ENCODE results near the gene DIS3L2. TPM values are rescaled to one million over a fixed set of nuclear protein-coding genes. Genes with fewer than 3 reads are reported as not detected.

Gene DIS3L2
- total and polyA plus RNA-seq, 4 donors = 10.6 to 40.0 (median 21.8) TPM

DNA sequence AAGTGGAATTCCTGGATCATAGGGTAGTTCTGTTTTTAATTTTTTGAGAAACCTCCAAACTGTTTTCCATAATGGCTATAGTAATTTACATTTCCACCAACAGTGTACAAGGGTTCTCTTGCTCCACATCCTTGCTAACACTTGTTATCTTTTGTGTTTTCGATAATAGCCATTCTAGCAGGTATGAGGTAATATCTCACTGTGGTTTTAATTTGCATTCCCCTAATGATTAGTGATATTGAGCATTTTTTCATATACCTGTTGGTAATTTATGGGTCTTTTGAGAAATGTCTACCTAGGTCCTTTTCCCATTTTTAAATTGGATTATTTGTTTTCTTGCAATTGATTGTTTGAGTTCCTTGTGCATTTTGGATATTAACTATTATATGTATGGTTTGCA is 39.6 kb downstream of the DIS3L2 start:
- Histone ChIP-seq H3K27ac (ENCODE audit: low read depth in 1 of 2, low read length in 2 of 2) (no peak overlapping the region), H3K4me1 (ENCODE audit: control insufficient read depth in 1 of 2, insufficient read depth in 2 of 2, low read length in 2 of 2) (peaks cover 1 to 3% of the 10 kb centered on the region in 2 donors), H3K36me3 (ENCODE audit: control insufficient read depth in 1 of 2, insufficient read depth in 2 of 2, low read length in 1 of 2) (no peaks in the 10 kb centered on the region), H3K27me3 (ENCODE audit: control insufficient read depth in 1 of 2, insufficient read depth in 2 of 2, low read length in 1 of 2) (no peaks in the 10 kb centered on the region), H3K9me3 (ENCODE audit: control insufficient read depth, low read length) (no peaks in the 10 kb centered on the region), H3K4me3 (ENCODE audit: low read length in 2 of 2) (no peak overlapping the region)
- WGBS, 2 donors = 94 to 97% methylated on average over 1 of the region's 1 CpG
- ATAC-seq (ENCODE audit: low FRiP score) (no peak), DNase-seq (no peak)
- intact Hi-C loops (cut with DNase I) = no loop called here

DNA sequence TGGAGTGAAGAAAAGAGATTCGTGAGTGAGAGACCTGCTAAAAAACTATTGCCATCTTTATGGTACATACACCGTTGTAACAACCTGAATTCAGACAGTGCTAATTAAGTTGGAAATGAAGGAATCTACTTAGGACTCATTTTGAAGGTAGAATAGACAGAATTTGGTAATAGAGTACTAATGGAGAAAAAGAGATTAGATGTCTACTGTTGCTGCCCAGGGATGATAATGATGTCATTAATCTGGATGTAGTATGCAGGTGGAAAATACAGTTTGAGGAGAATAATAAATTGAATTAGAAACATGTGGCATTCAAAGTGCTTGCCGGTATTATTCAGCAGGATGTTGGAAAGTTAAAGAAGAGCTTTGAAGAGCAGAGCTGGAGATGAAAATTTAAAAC is 44.7 kb downstream of the DIS3L2 start:
- no peaks in the 10 kb centered on the region for H3K9me3 ChIP-seq (ENCODE audit: control insufficient read depth, low read length)
- no peak overlapping the region for H3K27ac ChIP-seq (ENCODE audit: low read depth in 1 of 2, low read length in 2 of 2)
- DNase-seq (no peak), ATAC-seq (ENCODE audit: low FRiP score) (no peak)
- no peak overlapping the region for H3K4me3 ChIP-seq (ENCODE audit: low read length in 2 of 2)
- H3K27me3 ChIP-seq (ENCODE audit: control insufficient read depth in 1 of 2, insufficient read depth in 2 of 2, low read length in 1 of 2) = no peaks in the 10 kb centered on the region
- H3K36me3 ChIP-seq (ENCODE audit: control insufficient read depth in 1 of 2, insufficient read depth in 2 of 2, low read length in 1 of 2) = no peaks in the 10 kb centered on the region
- WGBS, 2 donors = 96 to 98% methylated on average over 3 of the region's 3 CpGs
- no peaks in the 10 kb centered on the region for H3K4me1 ChIP-seq (ENCODE audit: control insufficient read depth in 1 of 2, insufficient read depth in 2 of 2, low read length in 2 of 2)
- intact Hi-C loops (cut with DNase I) = no loop called here

DNA sequence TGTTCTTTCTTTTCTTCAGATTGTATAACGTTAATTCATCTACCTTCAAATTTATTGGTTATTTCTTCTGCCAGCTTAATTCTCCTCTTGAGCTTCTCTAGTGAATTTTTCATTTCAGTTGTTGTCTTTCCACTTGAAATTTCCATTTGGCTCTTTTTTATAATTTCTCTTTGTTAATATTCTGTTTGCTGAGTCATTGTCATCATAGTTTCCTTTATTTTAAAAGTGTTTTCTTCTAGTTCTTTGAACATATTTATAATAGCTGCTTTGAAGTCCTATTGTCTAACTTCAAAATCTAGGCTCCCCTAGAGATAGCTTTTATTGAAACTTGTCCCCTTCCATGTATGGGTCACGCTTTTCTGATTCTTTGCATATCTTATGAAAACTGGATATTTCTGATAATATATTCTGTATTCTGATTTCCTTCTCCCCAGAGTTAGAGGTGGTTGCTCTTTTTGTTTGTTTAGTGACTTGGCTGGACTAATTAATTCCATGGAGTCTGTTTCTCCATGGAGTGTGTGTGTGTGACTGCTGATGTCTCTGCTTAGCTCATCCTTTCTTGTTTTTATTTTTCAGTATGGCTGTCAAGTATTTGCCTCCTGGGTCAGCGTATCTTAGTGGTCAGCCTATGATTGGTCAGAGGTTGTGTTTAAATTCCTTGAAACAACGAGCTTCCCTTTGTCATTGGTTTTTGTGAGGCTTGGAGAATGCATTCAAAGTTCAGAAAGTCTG is 47.6 kb downstream of the DIS3L2 start:
- Histone ChIP-seq H3K9me3 (ENCODE audit: control insufficient read depth, low read length) (no peaks in the 10 kb centered on the region), H3K27me3 (ENCODE audit: control insufficient read depth in 1 of 2, insufficient read depth in 2 of 2, low read length in 1 of 2) (no peaks in the 10 kb centered on the region), H3K4me1 (ENCODE audit: control insufficient read depth in 1 of 2, insufficient read depth in 2 of 2, low read length in 2 of 2) (no peaks in the 10 kb centered on the region), H3K27ac (ENCODE audit: low read depth in 1 of 2, low read length in 2 of 2) (no peak overlapping the region), H3K4me3 (ENCODE audit: low read length in 2 of 2) (no peak overlapping the region), H3K36me3 (ENCODE audit: control insufficient read depth in 1 of 2, insufficient read depth in 2 of 2, low read length in 1 of 2) (no peaks in the 10 kb centered on the region)
- 88 to 93% methylated on average over 4 of the region's 4 CpGs for whole genome bisulfite sequencing, 2 donors
- no peak for ATAC-seq (ENCODE audit: low FRiP score)
- intact Hi-C loops (cut with DNase I) = no loop called here
- no peak for DNase-seq

DNA sequence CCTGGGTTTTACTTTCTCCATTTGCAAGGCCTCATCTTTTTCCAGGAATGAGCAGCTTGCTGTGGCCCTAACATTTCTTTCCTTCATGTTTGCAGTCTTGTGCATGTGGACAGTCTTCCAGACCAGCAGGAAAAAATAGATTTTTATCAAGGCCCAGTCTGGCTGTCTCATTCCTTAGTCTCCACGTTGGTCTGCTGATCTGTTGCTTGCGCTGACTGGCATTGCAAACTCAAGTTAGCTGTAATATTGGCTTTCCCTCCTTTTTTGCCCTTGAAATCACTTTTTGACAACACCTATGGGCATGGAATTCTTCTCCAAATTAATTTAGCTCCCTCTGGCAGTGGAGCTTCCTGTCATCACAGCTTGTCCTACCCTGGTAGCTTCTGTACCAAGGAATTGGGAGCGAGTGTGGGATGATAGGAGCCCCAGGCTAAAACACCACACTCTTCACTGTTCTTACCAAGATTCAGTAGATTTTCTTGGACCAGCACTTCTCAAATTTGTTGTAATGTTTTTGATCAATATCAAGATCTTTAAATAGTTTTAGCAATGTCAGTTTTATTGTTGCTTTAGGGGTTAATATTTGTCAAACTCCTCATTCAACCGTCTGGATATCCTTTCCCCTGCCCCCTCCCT is 48.2 kb downstream of the DIS3L2 start:
- Histone ChIP-seq H3K4me1 (ENCODE audit: control insufficient read depth in 1 of 2, insufficient read depth in 2 of 2, low read length in 2 of 2) (no peaks in the 10 kb centered on the region), H3K36me3 (ENCODE audit: control insufficient read depth in 1 of 2, insufficient read depth in 2 of 2, low read length in 1 of 2) (peaks cover 0 to 2% of the 10 kb centered on the region in 2 donors), H3K4me3 (ENCODE audit: low read length in 2 of 2) (no peak overlapping the region), H3K27ac (ENCODE audit: low read depth in 1 of 2, low read length in 2 of 2) (no peak overlapping the region), H3K27me3 (ENCODE audit: control insufficient read depth in 1 of 2, insufficient read depth in 2 of 2, low read length in 1 of 2) (no peaks in the 10 kb centered on the region), H3K9me3 (ENCODE audit: control insufficient read depth, low read length) (no peaks in the 10 kb centered on the region)
- DNase-seq = no peak
- 70 to 76% methylated on average over 4 of the region's 4 CpGs for WGBS, 2 donors
- intact Hi-C loops (cut with DNase I) = no loop called here
- ATAC-seq (ENCODE audit: low FRiP score) = no peak

DNA sequence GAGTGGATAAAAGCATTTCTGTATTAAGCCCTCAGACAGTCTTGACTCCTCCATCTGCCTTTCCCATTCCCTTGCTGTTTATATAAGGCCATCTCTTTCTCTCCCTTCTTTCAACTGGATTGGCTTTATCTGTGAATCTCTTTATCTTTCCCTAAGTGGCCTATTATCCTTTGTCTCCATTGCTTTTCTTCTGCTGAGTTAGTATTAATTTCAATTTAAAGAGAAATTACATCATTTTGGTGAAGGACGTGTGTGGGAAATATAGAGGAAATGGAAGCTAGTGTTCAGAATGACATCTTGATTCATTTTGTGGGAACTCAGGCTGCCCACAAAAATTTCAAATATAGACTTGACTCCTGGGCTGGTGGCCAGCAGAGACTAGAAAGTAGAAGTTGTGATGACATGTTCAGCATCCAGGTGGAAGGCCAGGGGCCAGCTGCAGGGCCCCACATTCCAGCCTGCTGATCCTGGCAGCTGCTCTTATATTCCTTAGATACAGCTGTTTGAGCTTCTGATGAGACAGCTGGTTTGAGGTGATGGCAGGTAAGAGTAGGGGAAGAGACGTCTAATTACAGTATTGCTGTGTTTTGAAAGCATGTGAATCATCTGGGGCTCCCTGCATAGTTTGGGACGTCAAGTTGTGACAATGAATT is 52.3 kb downstream of the DIS3L2 start:
- peaks cover 2 to 3% of the 10 kb centered on the region in 2 donors for H3K36me3 ChIP-seq (ENCODE audit: control insufficient read depth in 1 of 2, insufficient read depth in 2 of 2, low read length in 1 of 2)
- 74 to 75% methylated on average over 3 of the region's 3 CpGs for WGBS, 2 donors
- H3K27me3 ChIP-seq (ENCODE audit: control insufficient read depth in 1 of 2, insufficient read depth in 2 of 2, low read length in 1 of 2) = no peaks in the 10 kb centered on the region
- intact Hi-C loops (cut with DNase I) = no loop called here
- DNase-seq (no peak), ATAC-seq (ENCODE audit: low FRiP score) (no peak)
- H3K4me1 ChIP-seq (ENCODE audit: control insufficient read depth in 1 of 2, insufficient read depth in 2 of 2, low read length in 2 of 2) = no peaks in the 10 kb centered on the region
- no peaks in the 10 kb centered on the region for H3K9me3 ChIP-seq (ENCODE audit: control insufficient read depth, low read length)
- no peak overlapping the region for H3K27ac ChIP-seq (ENCODE audit: low read depth in 1 of 2, low read length in 2 of 2)
- no peak overlapping the region for H3K4me3 ChIP-seq (ENCODE audit: low read length in 2 of 2)

DNA sequence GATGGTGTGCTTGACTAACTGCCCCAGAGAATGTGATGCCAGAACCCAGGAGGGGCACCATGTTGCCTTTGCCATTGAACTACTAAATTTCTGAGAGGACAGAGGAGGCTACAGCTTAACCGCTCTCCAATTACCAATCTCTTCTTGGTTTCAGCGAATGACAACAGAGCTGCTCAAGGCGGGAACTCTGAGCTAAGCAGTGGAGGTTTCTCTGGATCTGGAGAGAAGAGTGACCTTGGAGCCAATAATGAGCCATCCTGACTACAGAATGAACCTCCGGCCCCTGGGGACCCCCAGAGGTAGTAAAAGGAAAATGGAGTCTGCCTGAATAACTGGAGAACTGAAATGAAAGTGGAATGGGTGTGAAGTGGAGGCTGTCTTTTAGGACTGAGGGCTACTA is 53.2 kb downstream of the DIS3L2 start:
- Histone ChIP-seq H3K36me3 (ENCODE audit: control insufficient read depth in 1 of 2, insufficient read depth in 2 of 2, low read length in 1 of 2) (peaks cover 2 to 3% of the 10 kb centered on the region in 2 donors), H3K27me3 (ENCODE audit: control insufficient read depth in 1 of 2, insufficient read depth in 2 of 2, low read length in 1 of 2) (no peaks in the 10 kb centered on the region), H3K9me3 (ENCODE audit: control insufficient read depth, low read length) (no peaks in the 10 kb centered on the region), H3K27ac (ENCODE audit: low read depth in 1 of 2, low read length in 2 of 2) (no peak overlapping the region), H3K4me3 (ENCODE audit: low read length in 2 of 2) (no peak overlapping the region), H3K4me1 (ENCODE audit: control insufficient read depth in 1 of 2, insufficient read depth in 2 of 2, low read length in 2 of 2) (no peaks in the 10 kb centered on the region)
- ATAC-seq (ENCODE audit: low FRiP score) (no peak), DNase-seq (no peak)
- intact Hi-C loops (cut with DNase I) = no loop called here
- WGBS, 2 donors = 95 to 96% methylated on average over 4 of the region's 4 CpGs

DNA sequence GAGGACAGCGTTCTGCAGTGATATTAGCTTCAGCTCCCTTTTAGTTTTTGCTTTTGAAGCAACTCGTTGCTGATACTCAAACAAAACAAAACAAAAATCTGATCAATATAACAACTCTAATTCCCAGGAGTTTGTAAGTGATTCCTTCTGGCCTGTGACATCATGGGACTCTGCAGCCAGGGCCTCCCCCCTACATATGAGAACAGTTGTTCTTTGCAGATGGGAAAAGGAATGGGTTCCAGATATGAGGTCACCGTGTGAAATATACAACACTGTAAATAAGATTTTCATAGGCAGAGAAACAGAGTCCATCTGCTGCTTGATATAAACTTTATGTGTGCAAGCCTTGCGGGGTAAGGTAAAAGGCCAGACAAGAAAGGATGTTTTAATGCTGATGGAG is 56.7 kb downstream of the DIS3L2 start:
- intact Hi-C loops (cut with DNase I) = no loop called here
- Histone ChIP-seq H3K27ac (ENCODE audit: low read depth in 1 of 2, low read length in 2 of 2) (no peak overlapping the region), H3K4me3 (ENCODE audit: low read length in 2 of 2) (no peak overlapping the region), H3K4me1 (ENCODE audit: control insufficient read depth in 1 of 2, insufficient read depth in 2 of 2, low read length in 2 of 2) (no peaks in the 10 kb centered on the region), H3K9me3 (ENCODE audit: control insufficient read depth, low read length) (no peaks in the 10 kb centered on the region), H3K27me3 (ENCODE audit: control insufficient read depth in 1 of 2, insufficient read depth in 2 of 2, low read length in 1 of 2) (no peaks in the 10 kb centered on the region), H3K36me3 (ENCODE audit: control insufficient read depth in 1 of 2, insufficient read depth in 2 of 2, low read length in 1 of 2) (peaks cover 3 to 7% of the 10 kb centered on the region in 2 donors)
- 84 to 87% methylated on average over 4 of the region's 4 CpGs for WGBS, 2 donors
- no peak for DNase-seq
- no peak for ATAC-seq (ENCODE audit: low FRiP score)

DNA sequence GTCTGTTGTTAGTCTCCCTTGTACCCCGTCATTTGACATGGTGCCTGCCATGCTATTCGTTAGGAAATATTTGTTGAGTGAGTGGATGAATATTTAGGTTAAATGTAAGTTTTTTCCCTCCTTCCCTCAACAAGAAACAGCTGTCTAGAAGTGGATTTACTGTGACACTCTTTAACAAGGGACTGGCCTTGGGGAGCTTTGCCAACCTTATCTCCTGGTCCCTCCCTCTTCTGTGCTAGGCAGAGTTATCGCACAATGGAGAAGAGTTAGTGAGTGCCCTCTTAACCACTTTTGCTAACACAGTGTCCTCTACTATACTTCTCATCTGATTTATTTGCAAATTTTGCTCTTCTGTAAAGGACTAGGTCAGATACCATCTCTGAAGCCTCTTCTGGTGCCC is 61.2 kb downstream of the DIS3L2 start:
- WGBS, 2 donors = 77 to 82% methylated on average over 3 of the region's 3 CpGs
- peaks cover 0 to 1% of the 10 kb centered on the region in 2 donors for H3K4me1 ChIP-seq (ENCODE audit: control insufficient read depth in 1 of 2, insufficient read depth in 2 of 2, low read length in 2 of 2)
- ATAC-seq (ENCODE audit: low FRiP score) (no peak), DNase-seq (no peak)
- no peak overlapping the region for H3K4me3 ChIP-seq (ENCODE audit: low read length in 2 of 2)
- intact Hi-C loops (cut with DNase I) = no loop called here
- H3K36me3 ChIP-seq (ENCODE audit: control insufficient read depth in 1 of 2, insufficient read depth in 2 of 2, low read length in 1 of 2) = peaks cover 5 to 6% of the 10 kb centered on the region in 2 donors
- H3K9me3 ChIP-seq (ENCODE audit: control insufficient read depth, low read length) = no peaks in the 10 kb centered on the region
- no peak overlapping the region for H3K27ac ChIP-seq (ENCODE audit: low read depth in 1 of 2, low read length in 2 of 2)
- no peaks in the 10 kb centered on the region for H3K27me3 ChIP-seq (ENCODE audit: control insufficient read depth in 1 of 2, insufficient read depth in 2 of 2, low read length in 1 of 2)

DNA sequence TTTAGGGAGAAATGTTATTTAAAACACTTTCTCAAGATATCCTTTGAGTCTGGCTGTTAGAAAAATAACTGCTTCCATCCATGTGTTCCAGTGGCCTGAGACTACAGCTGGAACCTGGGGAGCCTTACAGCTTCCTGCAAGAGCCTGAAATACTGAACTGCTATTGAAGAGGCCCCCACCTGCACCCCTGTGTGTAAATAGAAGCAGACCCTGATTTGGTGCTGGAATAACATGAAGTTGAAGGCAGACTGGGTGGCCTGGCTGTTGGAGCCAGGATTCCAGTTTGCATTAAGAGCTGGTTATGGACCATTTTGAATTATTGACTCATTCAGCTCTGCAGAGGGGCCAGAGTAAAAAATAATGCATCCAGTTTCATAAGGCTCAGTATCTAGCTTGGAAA is 61.9 kb downstream of the DIS3L2 start:
- peaks cover 0 to 1% of the 10 kb centered on the region in 2 donors for H3K4me1 ChIP-seq (ENCODE audit: control insufficient read depth in 1 of 2, insufficient read depth in 2 of 2, low read length in 2 of 2)
- H3K9me3 ChIP-seq (ENCODE audit: control insufficient read depth, low read length) = no peaks in the 10 kb centered on the region
- no peak for DNase-seq
- no peak for ATAC-seq (ENCODE audit: low FRiP score)
- H3K27me3 ChIP-seq (ENCODE audit: control insufficient read depth in 1 of 2, insufficient read depth in 2 of 2, low read length in 1 of 2) = no peaks in the 10 kb centered on the region
- intact Hi-C loops (cut with DNase I) = no loop called here
- H3K4me3 ChIP-seq (ENCODE audit: low read length in 2 of 2) = no peak overlapping the region
- peaks cover 5% of the 10 kb centered on the region in 2 donors for H3K36me3 ChIP-seq (ENCODE audit: control insufficient read depth in 1 of 2, insufficient read depth in 2 of 2, low read length in 1 of 2)
- H3K27ac ChIP-seq (ENCODE audit: low read depth in 1 of 2, low read length in 2 of 2) = no peak overlapping the region

Measured in aorta (tissue), 5 donors.